Central memory CD8-positive, alpha-beta T cell (primary cell): Measurements from ENCODE around the gene DIRAS3.
"Not testable (repeated sequence)": the region's sequence is repeated elsewhere in the genome, so short reads cannot be mapped to it uniquely, and the experiment has no call there.

Source experiments
- ATAC-seq: fragments of 150-1000 bp; cut with Tn5 transposase; replicated peaks from 2 replicates; pipeline ENCODE4 v1.10.0; 2022; ENCODE audit warnings: mild to moderate bottlenecking, moderate FRiP score, moderate number of reproducible peaks; ENCODE audit not compliant: poor library complexity, severe bottlenecking; ENCODE audit errors: extremely low read depth
- DNase-seq, 2 donors: peaks; one replicate each; pipeline ENCODE4 v3.0.0; 2021; ENCODE audit warnings: low spot score in 2 of 2
- H3K27ac Mint-ChIP-seq: one replicate; pipeline ENCODE4 v1.8.0; 2022; ENCODE audit warnings: low read depth, mild to moderate bottlenecking, moderate library complexity, mixed read lengths
- H3K27me3 Mint-ChIP-seq: one replicate; pipeline ENCODE4 v1.8.0; 2022; ENCODE audit warnings: mixed read lengths
- H3K36me3 Mint-ChIP-seq: one replicate; pipeline ENCODE4 v1.8.0; 2022; ENCODE audit warnings: mild to moderate bottlenecking, moderate library complexity, mixed read lengths; ENCODE audit not compliant: insufficient read depth
- H3K4me1 Mint-ChIP-seq: one replicate; pipeline ENCODE4 v1.8.0; 2022; ENCODE audit warnings: mixed read lengths
- H3K4me3 Mint-ChIP-seq: one replicate; pipeline ENCODE4 v1.8.0; 2022; ENCODE audit warnings: mild to moderate bottlenecking, moderate library complexity, mixed read lengths
- H3K9me3 Mint-ChIP-seq: one replicate; pipeline ENCODE4 v1.8.0; 2022; ENCODE audit warnings: mixed read lengths

DIRAS3 gene

GRCh38 chr1:68049941-68050878 is at the start of gene DIRAS3:
Gene DIRAS3 (minus strand): TSS chr1:68050627. CDS start chr1:68047297, 3,330 bp downstream.
- no peak within 1 kb of the TSS for H3K4me3 Mint-ChIP-seq
- no peak within 1 kb of the TSS for H3K27ac Mint-ChIP-seq
- DNase-seq (no peak), ATAC-seq (no peak)
- peaks cover 31% of the 10 kb centered on the region for H3K27me3 Mint-ChIP-seq
- H3K4me1 Mint-ChIP-seq = no peaks in the 10 kb centered on the region
- no peaks in the 10 kb centered on the region for H3K36me3 Mint-ChIP-seq
- peaks cover 5% of the 10 kb centered on the region for H3K9me3 Mint-ChIP-seq

GRCh38 chr1:68093737-68094136 is 43.3 kb upstream of the DIRAS3 start:
- DNase-seq = no peak
- no peaks in the 10 kb centered on the region for H3K36me3 Mint-ChIP-seq
- H3K27me3 Mint-ChIP-seq = no peaks in the 10 kb centered on the region
- H3K4me1 Mint-ChIP-seq = no peaks in the 10 kb centered on the region
- ATAC-seq = no peak
- no peaks in the 10 kb centered on the region for H3K9me3 Mint-ChIP-seq
- no peak overlapping the region for H3K27ac Mint-ChIP-seq
- no peak overlapping the region for H3K4me3 Mint-ChIP-seq

- ATAC-seq = no peak
- no peaks in the 10 kb centered on the region for H3K27me3 Mint-ChIP-seq
- H3K4me3 Mint-ChIP-seq = no peak overlapping the region
- H3K27ac Mint-ChIP-seq = no peak overlapping the region
- no peaks in the 10 kb centered on the region for H3K9me3 Mint-ChIP-seq
- DNase-seq = no peak
- no peaks in the 10 kb centered on the region for H3K36me3 Mint-ChIP-seq
- no peaks in the 10 kb centered on the region for H3K4me1 Mint-ChIP-seq
These were observed 36.8 kb upstream of the DIRAS3 start for GRCh38 chr1:68087184-68087583.

GRCh38 chr1:68085752-68086151 is 35.3 kb upstream of the DIRAS3 start:
- Mint-ChIP-seq H3K4me3 (no peak overlapping the region), H3K27ac (no peak overlapping the region), H3K4me1 (no peaks in the 10 kb centered on the region), H3K27me3 (no peaks in the 10 kb centered on the region), H3K36me3 (no peaks in the 10 kb centered on the region), H3K9me3 (no peaks in the 10 kb centered on the region)
- no peak for ATAC-seq
- no peak for DNase-seq

- Mint-ChIP-seq H3K9me3 (no peaks in the 10 kb centered on the region), H3K4me1 (no peaks in the 10 kb centered on the region), H3K36me3 (no peaks in the 10 kb centered on the region), H3K4me3 (no peak overlapping the region), H3K27me3 (peaks cover 12% of the 10 kb centered on the region), H3K27ac (no peak overlapping the region)
- no peak for ATAC-seq
- no peak for DNase-seq
These were observed 33.3 kb upstream of the DIRAS3 start for GRCh38 chr1:68083686-68084085.

GRCh38 chr1:68081775-68082283 is 31.4 kb upstream of the DIRAS3 start:
- H3K4me3 Mint-ChIP-seq = no peak overlapping the region
- H3K4me1 Mint-ChIP-seq = no peaks in the 10 kb centered on the region
- peaks cover 8% of the 10 kb centered on the region for H3K9me3 Mint-ChIP-seq
- ATAC-seq (no peak), DNase-seq (no peak)
- H3K27ac Mint-ChIP-seq = no peak overlapping the region
- peaks cover 14% of the 10 kb centered on the region for H3K27me3 Mint-ChIP-seq
- H3K36me3 Mint-ChIP-seq = no peaks in the 10 kb centered on the region

GRCh38 chr1:68078647-68079046 is 28.2 kb upstream of the DIRAS3 start:
- peaks cover 14% of the 10 kb centered on the region for H3K27me3 Mint-ChIP-seq
- ATAC-seq = no peak
- H3K4me1 Mint-ChIP-seq = no peaks in the 10 kb centered on the region
- H3K4me3 Mint-ChIP-seq = no peak overlapping the region
- no peak overlapping the region for H3K27ac Mint-ChIP-seq
- no peaks in the 10 kb centered on the region for H3K36me3 Mint-ChIP-seq
- peaks cover 13% of the 10 kb centered on the region for H3K9me3 Mint-ChIP-seq
- DNase-seq = no peak

GRCh38 chr1:68074472-68074871 is 24.0 kb upstream of the DIRAS3 start:
- peaks cover 10% of the 10 kb centered on the region for H3K27me3 Mint-ChIP-seq
- no peaks in the 10 kb centered on the region for H3K4me1 Mint-ChIP-seq
- no peak overlapping the region for H3K4me3 Mint-ChIP-seq
- no peak for ATAC-seq
- no peak for DNase-seq
- H3K36me3 Mint-ChIP-seq = no peaks in the 10 kb centered on the region
- H3K9me3 Mint-ChIP-seq = peaks cover 13% of the 10 kb centered on the region
- no peak overlapping the region for H3K27ac Mint-ChIP-seq

GRCh38 chr1:68065766-68066165 is 15.3 kb upstream of the DIRAS3 start:
- no peaks in the 10 kb centered on the region for H3K4me1 Mint-ChIP-seq
- no peaks in the 10 kb centered on the region for H3K36me3 Mint-ChIP-seq
- no peak for DNase-seq
- H3K4me3 Mint-ChIP-seq = no peak overlapping the region
- H3K27ac Mint-ChIP-seq = no peak overlapping the region
- H3K9me3 Mint-ChIP-seq = peaks cover 5% of the 10 kb centered on the region
- no peaks in the 10 kb centered on the region for H3K27me3 Mint-ChIP-seq
- ATAC-seq = no peak

GRCh38 chr1:68058053-68058452 is 7.6 kb upstream of the DIRAS3 start:
- not testable (repeated sequence) for ATAC-seq, H3K27ac Mint-ChIP-seq, H3K27me3 Mint-ChIP-seq, H3K36me3 Mint-ChIP-seq, DNase-seq, H3K4me3 Mint-ChIP-seq, H3K4me1 Mint-ChIP-seq
- H3K9me3 Mint-ChIP-seq = peaks cover 11% of the 10 kb centered on the region

GRCh38 chr1:68057564-68057963 is 7.1 kb upstream of the DIRAS3 start:
- ATAC-seq = no peak
- Mint-ChIP-seq H3K9me3 (peaks cover 11% of the 10 kb centered on the region), H3K27ac (no peak overlapping the region), H3K27me3 (no peaks in the 10 kb centered on the region), H3K4me3 (no peak overlapping the region), H3K4me1 (no peaks in the 10 kb centered on the region), H3K36me3 (no peaks in the 10 kb centered on the region)
- no peak for DNase-seq

GRCh38 chr1:68057050-68057449 is 6.6 kb upstream of the DIRAS3 start:
- no peaks in the 10 kb centered on the region for H3K27me3 Mint-ChIP-seq
- no peak overlapping the region for H3K27ac Mint-ChIP-seq

GRCh38 chr1:68051475-68051874 is 1.0 kb upstream of the DIRAS3 start:
- Mint-ChIP-seq H3K4me3 (no peak overlapping the region), H3K9me3 (no peaks in the 10 kb centered on the region), H3K27me3 (peaks cover 25% of the 10 kb centered on the region), H3K27ac (no peak overlapping the region), H3K36me3 (no peaks in the 10 kb centered on the region), H3K4me1 (no peaks in the 10 kb centered on the region)
- ATAC-seq = no peak
- no peak for DNase-seq

More at GRCh38 chr1:68057050-68057449, 6.6 kb upstream of the DIRAS3 start:
- ATAC-seq = no peak
- Mint-ChIP-seq H3K36me3 (no peaks in the 10 kb centered on the region), H3K9me3 (peaks cover 11% of the 10 kb centered on the region), H3K4me3 (no peak overlapping the region), H3K4me1 (no peaks in the 10 kb centered on the region)
- no peak for DNase-seq
